A673 (cell line): ENCODE results near the gene MAP1LC3B2. TPM values are rescaled to one million over a fixed set of nuclear protein-coding genes. Genes with fewer than 3 reads are reported as not detected.

ENCODE experiments used
- BruUV-seq: library from RNA; stranded (reverse); fragments of 400-500 nt; replicated peaks from 2 replicates; lab custom pipeline; 2021; lab: Mats Ljungman, UMichigan
- CTCF ChIA-PET: fragments of 300-600 bp; sonication (Branson Sonifier 250); formaldehyde crosslinking; loops from one replicate; lab custom pipeline; 2022; ENCODE audit warnings: antibody characterized with exemption; lab: Charles Lee
- POLR2A ChIA-PET: fragments of 300-600 bp; sonication (Branson Sonifier 250); formaldehyde crosslinking; loops from one replicate; lab custom pipeline; 2022; ENCODE audit warnings: antibody characterized with exemption; ENCODE audit not compliant: low non-redundant PET; lab: Charles Lee
- DNase-seq: peaks from one replicate; pipeline ENCODE4 v3.0.0-alpha.2; 2015; ENCODE audit warnings: low spot score
- H3K27ac ChIP-seq: fragments of 200-600 bp; sonication (generic); 2 replicates; pipeline ENCODE4 v1.5.1; 2016; ENCODE audit warnings: mixed run types, low read depth, mild to moderate bottlenecking, mixed read lengths, antibody characterized with exemption, low read length; ENCODE audit not compliant: poor library complexity, severe bottlenecking
- H3K27me3 ChIP-seq: fragments of 200-600 bp; sonication (generic); replicated peaks from 2 replicates; pipeline ENCODE4 v1.6.1; 2017; ENCODE audit warnings: mixed run types, low read depth, mild to moderate bottlenecking, mixed read lengths, antibody characterized with exemption, low read length; ENCODE audit not compliant: insufficient read depth, poor library complexity
- H3K36me3 ChIP-seq: fragments of 200-600 bp; sonication (generic); 2 replicates; pipeline ENCODE4 v1.6.1; 2016; ENCODE audit warnings: mixed run types, mild to moderate bottlenecking, mixed read lengths, antibody characterized with exemption, low read length; ENCODE audit not compliant: insufficient read depth, poor library complexity, severe bottlenecking
- H3K4me1 ChIP-seq: fragments of 200-600 bp; sonication (generic); 2 replicates; pipeline ENCODE4 v1.6.1; 2017; ENCODE audit warnings: mixed run types, mild to moderate bottlenecking, mixed read lengths, antibody characterized with exemption, low read length; ENCODE audit not compliant: insufficient read depth, poor library complexity, severe bottlenecking
- H3K4me3 ChIP-seq: fragments of 200-600 bp; sonication (generic); 2 replicates; pipeline ENCODE4 v1.5.1; 2016; ENCODE audit warnings: low read depth, mixed run types, mild to moderate bottlenecking, mixed read lengths, low read length; ENCODE audit not compliant: poor library complexity, severe bottlenecking
- H3K9me3 ChIP-seq: fragments of 200-600 bp; sonication (generic); 2 replicates; pipeline ENCODE4 v1.6.1; 2016; ENCODE audit warnings: mixed run types, low read depth, mild to moderate bottlenecking, mixed read lengths, antibody characterized with exemption, low read length; ENCODE audit not compliant: poor library complexity, severe bottlenecking
- CTCF ChIP-seq: fragments of 300-800, 200-600 bp; sonication (generic); conservative IDR thresholded peaks from 2 replicates; pipeline ENCODE4 v1.5.1; 2017; ENCODE audit warnings: low read depth, mild to moderate bottlenecking, antibody characterized with exemption, low read length, moderate library complexity, mixed read lengths
- EZH2 ChIP-seq: fragments of 200-600 bp; sonication (generic); IDR thresholded peaks from 2 replicates; pipeline ENCODE4 v1.6.1; 2017; ENCODE audit warnings: borderline replicate concordance, low read depth, mild to moderate bottlenecking, mixed read lengths, antibody characterized with exemption, low read length; ENCODE audit not compliant: poor library complexity, severe bottlenecking
- intact Hi-C: fragments of 100-400 bp; cut with micrococcal nuclease; formaldehyde crosslinking; loops from one replicate; pipeline ENCODE4 v1.10.0; 2022; ENCODE audit not compliant: unreplicated experiment
- total RNA-seq: library from RNA; stranded (reverse); gene quantifications from 2 replicates; pipeline ENCODE4 v1.2.3, GENCODE V29; 2021

The MAP1LC3B2 gene
- total RNA-seq, 1 experiment from 2014 or later: 1.7 TPM

- TF ChIP-seq CTCF: no peak
- no peak for TF ChIP-seq EZH2
- ChIA-PET CTCF (no interaction called here), POLR2A (no interaction called here)
- Histone ChIP-seq H3K27me3 (no peaks in the 10 kb centered on the region), H3K27ac (no peak overlapping the region), H3K4me3 (no peak overlapping the region), H3K36me3 (no peaks in the 10 kb centered on the region), H3K4me1 (peaks cover 7% of the 10 kb centered on the region), H3K9me3 (no peaks in the 10 kb centered on the region)
- no TSS peak for BruUV-seq
- intact Hi-C loops: no loop called here
- no peak for DNase-seq
Observed at GRCh38 chr12:116545144-116545543, 14.0 kb upstream of the MAP1LC3B2 start.

- intact Hi-C loops: no loop called here
- Histone ChIP-seq H3K9me3 (no peaks in the 10 kb centered on the region), H3K27me3 (no peaks in the 10 kb centered on the region), H3K36me3 (no peaks in the 10 kb centered on the region), H3K4me3 (no peak overlapping the region), H3K4me1 (no peaks in the 10 kb centered on the region), H3K27ac (no peak overlapping the region)
- TF ChIP-seq CTCF: no peak
- no peak for TF ChIP-seq EZH2
- POLR2A ChIA-PET: no interaction called here
- BruUV-seq: no TSS peak
- CTCF ChIA-PET: no interaction called here
- no peak for DNase-seq
Observed at GRCh38 chr12:116545936-116546335, 13.2 kb upstream of the MAP1LC3B2 start.

GRCh38 chr12:116547955-116548501 is 11.2 kb upstream of the MAP1LC3B2 start:
- no TSS peak for BruUV-seq
- Histone ChIP-seq H3K4me1 (peaks cover 15% of the 10 kb centered on the region), H3K9me3 (no peaks in the 10 kb centered on the region), H3K27ac (no peak overlapping the region), H3K4me3 (no peak overlapping the region), H3K36me3 (no peaks in the 10 kb centered on the region), H3K27me3 (no peaks in the 10 kb centered on the region)
- intact Hi-C loops: no loop called here
- CTCF ChIA-PET: no interaction called here
- DNase-seq: no peak
- no peak for TF ChIP-seq CTCF
- no peak for TF ChIP-seq EZH2
- POLR2A ChIA-PET: no interaction called here
